HepG2 (cell line): ENCODE measurements around the gene ARCN1. TPM values are rescaled to one million over a fixed set of nuclear protein-coding genes. Genes with fewer than 3 reads are reported as not detected.

ENCODE experiments used
- EZH2 ChIP-seq: conservative IDR thresholded peaks from 2 replicates; pipeline ENCODE4 v1.6.1; 2012; ENCODE audit warnings: mild to moderate bottlenecking, low read depth, low read length, moderate library complexity
- FLYWCH1 ChIP-seq: sonication (generic); formaldehyde crosslinking; IDR thresholded peaks from 2 replicates; pipeline ENCODE4 v1.8.1; 2023; ENCODE audit warnings: mild to moderate bottlenecking, missing genetic modification reagents
- JUNB ChIP-seq: sonication (generic); formaldehyde crosslinking; IDR thresholded peaks from 2 replicates; pipeline ENCODE4 v1.8.0; 2022; ENCODE audit warnings: missing genetic modification reagents, mild to moderate bottlenecking, borderline replicate concordance
- KAT7 ChIP-seq: IDR thresholded peaks from 2 replicates; pipeline ENCODE4 v1.6.1; 2018; ENCODE audit warnings: borderline replicate concordance, missing compliant biosample characterization
- KLF13 ChIP-seq: sonication (generic); formaldehyde crosslinking; IDR thresholded peaks from 2 replicates; pipeline ENCODE4 v1.4.0; 2020; ENCODE audit warnings: mild to moderate bottlenecking, missing genetic modification reagents
- PPARG ChIP-seq: conservative IDR thresholded peaks from 2 replicates; pipeline ENCODE4 v1.6.1; 2016; ENCODE audit warnings: missing biosample characterization, missing genetic modification reagents
- RORA ChIP-seq: sonication (generic); formaldehyde crosslinking; IDR thresholded peaks from 2 replicates; pipeline ENCODE4 v1.5.0; 2020; ENCODE audit warnings: mild to moderate bottlenecking, missing genetic modification reagents, moderate library complexity
- WIZ ChIP-seq: sonication (generic); formaldehyde crosslinking; IDR thresholded peaks from 2 replicates; pipeline ENCODE4 v1.5.1; 2020; ENCODE audit warnings: mild to moderate bottlenecking, missing genetic modification reagents
- YY1 ChIP-seq: IDR thresholded peaks from 2 replicates; pipeline ENCODE4 v1.6.1; 2011; ENCODE audit warnings: low read length, low read depth, moderate library complexity, mild to moderate bottlenecking; ENCODE audit not compliant: insufficient read depth, insufficient replicate concordance
- ZBTB14 ChIP-seq: sonication (generic); formaldehyde crosslinking; IDR thresholded peaks from 2 replicates; pipeline ENCODE4 v1.4.0; 2020; ENCODE audit warnings: missing genetic modification reagents
- ZFP36L2 ChIP-seq: sonication (generic); formaldehyde crosslinking; IDR thresholded peaks from 2 replicates; pipeline ENCODE4 v1.4.0; 2020; ENCODE audit warnings: missing genetic modification reagents
- ZNF124 ChIP-seq: sonication (generic); formaldehyde crosslinking; IDR thresholded peaks from 2 replicates; pipeline ENCODE4 v1.4.0; 2020; ENCODE audit warnings: missing genetic modification reagents
- ZNF260 ChIP-seq: sonication (generic); formaldehyde crosslinking; IDR thresholded peaks from 2 replicates; pipeline ENCODE4 v1.4.0; 2020; ENCODE audit warnings: missing genetic modification reagents, low read depth, mild to moderate bottlenecking, borderline replicate concordance
- ZNF891 ChIP-seq: sonication (generic); formaldehyde crosslinking; IDR thresholded peaks from 2 replicates; pipeline ENCODE4 v1.5.0; 2020; ENCODE audit warnings: mild to moderate bottlenecking, missing genetic modification reagents
- polyA plus RNA-seq, 8 experiments: library from polyadenylated mRNA; depleted of rRNA in 3 of 8; stranded (reverse) in 7 of 8; unstranded in 1 of 8; fragments of >200 nt; fragmentation: Illumina TruSeq in 4 of 8; extraction: Trizol in 4 of 8; gene quantifications; 2 replicates each; pipeline versions ENCODE4 v1.2.1 to v1.2.3, GENCODE V29; 2011 to 2016; ENCODE audit warnings: low read depth in 4 of 8, missing spikeins in 1 of 8, mixed read lengths in 1 of 8; ENCODE audit not compliant: insufficient read depth in 1 of 8
- total RNA-seq, 5 experiments: library from RNA; depleted of rRNA; stranded (reverse); fragments of >200 nt; fragmentation: Illumina TruSeq; extraction: Trizol; gene quantifications; 2 replicates each; pipeline ENCODE4 v1.2.3, GENCODE V29; 2016; ENCODE audit warnings: low read depth in 1 of 5
- TF ChIP-seq, protein P1 (sequence below): sonication (generic); formaldehyde crosslinking; IDR thresholded peaks from 2 replicates; pipeline ENCODE4 v1.5.0; 2020; ENCODE audit warnings: mild to moderate bottlenecking, missing genetic modification reagents
- TF ChIP-seq, protein P2 (sequence below): IDR thresholded peaks from 2 replicates; pipeline ENCODE4 v1.6.1; 2016; ENCODE audit warnings: missing biosample characterization, missing genetic modification reagents, low read depth
- TF ChIP-seq, protein P3 (sequence below): sonication (generic); formaldehyde crosslinking; IDR thresholded peaks from 2 replicates; pipeline ENCODE4 v1.9.0; 2021; ENCODE audit warnings: mild to moderate bottlenecking, missing genetic modification reagents

ARCN1 gene
- total and polyA plus RNA-seq, 2 of the 13 experiments (the other 11 are each of a cell fraction or from before 2014, with no cell fraction given) = 148 to 200 TPM

DNA sequence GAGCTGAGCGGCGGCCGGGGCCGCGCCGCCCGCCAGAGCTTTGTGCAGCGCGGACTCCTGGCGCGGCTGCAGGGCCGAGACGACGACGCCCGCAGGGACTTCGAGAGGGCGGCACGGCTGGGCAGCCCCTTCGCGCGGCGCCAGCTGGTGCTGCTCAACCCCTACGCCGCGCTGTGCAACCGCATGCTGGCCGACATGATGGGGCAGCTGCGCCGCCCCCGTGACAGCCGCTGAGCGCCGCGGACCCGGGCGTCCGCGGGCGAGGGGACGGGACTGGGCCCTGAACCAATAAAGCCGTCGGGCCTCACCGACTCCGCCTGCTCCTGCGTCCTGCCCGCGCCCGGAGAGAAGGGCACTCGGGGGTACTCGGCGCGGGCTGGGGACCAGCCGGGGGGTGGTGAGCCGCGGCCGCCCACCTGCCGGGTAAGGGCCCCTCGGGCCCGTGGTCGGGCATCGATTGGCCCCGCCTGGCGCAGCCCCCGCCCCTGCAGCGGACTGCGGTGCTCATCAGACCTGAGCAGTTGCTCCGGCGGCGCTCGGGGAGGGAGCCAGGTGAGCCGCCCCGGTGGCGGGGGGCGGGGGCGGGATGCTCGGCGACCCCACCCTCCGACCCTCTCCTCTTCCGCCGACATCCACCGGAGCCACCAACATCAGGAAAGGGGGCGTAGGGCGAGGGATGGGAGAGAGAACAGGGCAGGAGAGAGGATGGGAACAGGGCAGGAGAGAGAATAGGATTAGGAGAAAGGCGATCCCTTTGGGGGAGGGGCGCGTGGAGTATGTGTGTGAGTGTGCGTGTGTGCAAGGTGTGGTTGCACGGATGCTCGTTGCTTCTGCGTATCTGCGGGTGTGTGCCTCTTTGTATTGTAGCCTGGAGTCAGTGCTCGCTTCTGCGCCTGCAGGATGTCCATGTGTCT, 41.3 kb upstream of the ARCN1 start, which contains the start of gene TMEM25 (continued):
- TF ChIP-seq, protein P1, sequence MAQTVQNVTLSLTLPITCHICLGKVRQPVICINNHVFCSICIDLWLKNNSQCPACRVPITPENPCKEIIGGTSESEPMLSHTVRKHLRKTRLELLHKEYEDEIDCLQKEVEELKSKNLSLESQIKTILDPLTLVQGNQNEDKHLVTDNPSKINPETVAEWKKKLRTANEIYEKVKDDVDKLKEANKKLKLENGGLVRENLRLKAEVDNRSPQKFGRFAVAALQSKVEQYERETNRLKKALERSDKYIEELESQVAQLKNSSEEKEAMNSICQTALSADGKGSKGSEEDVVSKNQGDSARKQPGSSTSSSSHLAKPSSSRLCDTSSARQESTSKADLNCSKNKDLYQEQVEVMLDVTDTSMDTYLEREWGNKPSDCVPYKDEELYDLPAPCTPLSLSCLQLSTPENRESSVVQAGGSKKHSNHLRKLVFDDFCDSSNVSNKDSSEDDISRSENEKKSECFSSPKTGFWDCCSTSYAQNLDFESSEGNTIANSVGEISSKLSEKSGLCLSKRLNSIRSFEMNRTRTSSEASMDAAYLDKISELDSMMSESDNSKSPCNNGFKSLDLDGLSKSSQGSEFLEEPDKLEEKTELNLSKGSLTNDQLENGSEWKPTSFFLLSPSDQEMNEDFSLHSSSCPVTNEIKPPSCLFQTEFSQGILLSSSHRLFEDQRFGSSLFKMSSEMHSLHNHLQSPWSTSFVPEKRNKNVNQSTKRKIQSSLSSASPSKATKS (CRISPR knock-in tag) = no peak
- no peak for TF ChIP-seq ZNF891
- no peak for TF ChIP-seq KLF13 (CRISPR knock-in tag)
- TF ChIP-seq, protein P2, sequence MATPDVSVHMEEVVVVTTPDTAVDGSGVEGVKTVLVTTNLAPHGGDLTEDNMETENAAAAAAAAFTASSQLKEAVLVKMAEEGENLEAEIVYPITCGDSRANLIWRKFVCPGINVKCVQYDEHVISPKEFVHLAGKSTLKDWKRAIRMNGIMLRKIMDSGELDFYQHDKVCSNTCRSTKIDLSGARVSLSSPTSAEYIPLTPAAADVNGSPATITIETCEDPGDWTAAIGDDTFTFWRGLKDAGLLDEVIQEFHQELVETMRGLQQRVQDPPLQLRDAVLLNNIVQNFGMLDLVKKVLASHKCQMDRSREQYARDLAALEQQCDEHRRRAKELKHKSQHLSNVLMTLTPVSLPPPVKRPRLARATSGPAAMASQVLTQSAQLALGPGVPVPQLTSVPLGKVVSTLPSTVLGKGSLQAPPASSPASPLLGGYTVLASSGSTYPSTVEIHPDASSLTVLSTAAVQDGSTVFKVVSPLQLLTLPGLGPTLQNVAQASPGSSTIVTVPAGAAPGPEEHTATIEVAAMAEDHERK (CRISPR knock-in tag) = no peak
- TF ChIP-seq EZH2 = no peak
- peak; percentile 84 for TF ChIP-seq YY1
- peak; percentile 81; the same call in 1 of the 2 replicates for TF ChIP-seq KAT7 (CRISPR knock-in tag)
- TF ChIP-seq ZBTB14 (CRISPR knock-in tag) = peak; percentile 48; the same call in 1 of the 2 replicates
- no peak for TF ChIP-seq RORA (CRISPR knock-in tag)
- no peak for TF ChIP-seq ZNF124
- TF ChIP-seq FLYWCH1 (CRISPR knock-in tag) = no peak
- no peak; the same call in 1 of the 2 replicates for TF ChIP-seq JUNB (CRISPR knock-in tag)
- TF ChIP-seq, protein P3, sequence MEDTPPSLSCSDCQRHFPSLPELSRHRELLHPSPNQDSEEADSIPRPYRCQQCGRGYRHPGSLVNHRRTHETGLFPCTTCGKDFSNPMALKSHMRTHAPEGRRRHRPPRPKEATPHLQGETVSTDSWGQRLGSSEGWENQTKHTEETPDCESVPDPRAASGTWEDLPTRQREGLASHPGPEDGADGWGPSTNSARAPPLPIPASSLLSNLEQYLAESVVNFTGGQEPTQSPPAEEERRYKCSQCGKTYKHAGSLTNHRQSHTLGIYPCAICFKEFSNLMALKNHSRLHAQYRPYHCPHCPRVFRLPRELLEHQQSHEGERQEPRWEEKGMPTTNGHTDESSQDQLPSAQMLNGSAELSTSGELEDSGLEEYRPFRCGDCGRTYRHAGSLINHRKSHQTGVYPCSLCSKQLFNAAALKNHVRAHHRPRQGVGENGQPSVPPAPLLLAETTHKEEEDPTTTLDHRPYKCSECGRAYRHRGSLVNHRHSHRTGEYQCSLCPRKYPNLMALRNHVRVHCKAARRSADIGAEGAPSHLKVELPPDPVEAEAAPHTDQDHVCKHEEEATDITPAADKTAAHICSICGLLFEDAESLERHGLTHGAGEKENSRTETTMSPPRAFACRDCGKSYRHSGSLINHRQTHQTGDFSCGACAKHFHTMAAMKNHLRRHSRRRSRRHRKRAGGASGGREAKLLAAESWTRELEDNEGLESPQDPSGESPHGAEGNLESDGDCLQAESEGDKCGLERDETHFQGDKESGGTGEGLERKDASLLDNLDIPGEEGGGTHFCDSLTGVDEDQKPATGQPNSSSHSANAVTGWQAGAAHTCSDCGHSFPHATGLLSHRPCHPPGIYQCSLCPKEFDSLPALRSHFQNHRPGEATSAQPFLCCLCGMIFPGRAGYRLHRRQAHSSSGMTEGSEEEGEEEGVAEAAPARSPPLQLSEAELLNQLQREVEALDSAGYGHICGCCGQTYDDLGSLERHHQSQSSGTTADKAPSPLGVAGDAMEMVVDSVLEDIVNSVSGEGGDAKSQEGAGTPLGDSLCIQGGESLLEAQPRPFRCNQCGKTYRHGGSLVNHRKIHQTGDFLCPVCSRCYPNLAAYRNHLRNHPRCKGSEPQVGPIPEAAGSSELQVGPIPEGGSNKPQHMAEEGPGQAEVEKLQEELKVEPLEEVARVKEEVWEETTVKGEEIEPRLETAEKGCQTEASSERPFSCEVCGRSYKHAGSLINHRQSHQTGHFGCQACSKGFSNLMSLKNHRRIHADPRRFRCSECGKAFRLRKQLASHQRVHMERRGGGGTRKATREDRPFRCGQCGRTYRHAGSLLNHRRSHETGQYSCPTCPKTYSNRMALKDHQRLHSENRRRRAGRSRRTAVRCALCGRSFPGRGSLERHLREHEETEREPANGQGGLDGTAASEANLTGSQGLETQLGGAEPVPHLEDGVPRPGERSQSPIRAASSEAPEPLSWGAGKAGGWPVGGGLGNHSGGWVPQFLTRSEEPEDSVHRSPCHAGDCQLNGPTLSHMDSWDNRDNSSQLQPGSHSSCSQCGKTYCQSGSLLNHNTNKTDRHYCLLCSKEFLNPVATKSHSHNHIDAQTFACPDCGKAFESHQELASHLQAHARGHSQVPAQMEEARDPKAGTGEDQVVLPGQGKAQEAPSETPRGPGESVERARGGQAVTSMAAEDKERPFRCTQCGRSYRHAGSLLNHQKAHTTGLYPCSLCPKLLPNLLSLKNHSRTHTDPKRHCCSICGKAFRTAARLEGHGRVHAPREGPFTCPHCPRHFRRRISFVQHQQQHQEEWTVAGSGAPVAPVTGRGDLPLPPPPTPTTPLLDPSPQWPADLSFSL (CRISPR knock-in tag) = no peak
- no peak for TF ChIP-seq ZFP36L2
- TF ChIP-seq ZNF260 (CRISPR knock-in tag) = no peak
- no peak for TF ChIP-seq PPARG (CRISPR knock-in tag)
- peak; percentile 26; the same call in 1 of the 2 replicates for TF ChIP-seq WIZ
